ENCODE results near the gene STK4.

DNA sequence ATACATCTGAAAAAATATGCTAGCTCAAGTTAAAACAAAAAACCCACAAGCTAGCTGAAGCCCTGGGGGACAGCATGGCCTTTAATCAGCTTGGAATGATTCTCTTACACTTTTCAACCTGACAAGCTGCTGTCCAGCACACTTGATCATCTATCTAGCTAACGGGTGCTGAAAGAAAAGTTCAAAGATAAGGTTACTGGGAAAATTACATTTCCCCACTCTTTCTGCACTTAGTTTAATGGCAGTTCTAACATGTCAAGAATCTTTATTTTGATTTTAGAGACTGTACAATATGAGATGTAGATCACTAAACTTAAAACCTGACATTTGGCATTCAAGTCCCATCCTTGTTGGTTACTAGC is 53.4 kb downstream of the STK4 start:
- TF ChIP-seq SUZ12 (IDR thresholded peaks at IDR 0.05; ENCODE audit: extremely low read depth, insufficient read depth, insufficient read length) (no peak), YY1 (IDR thresholded peaks at IDR 0.05; ENCODE audit: insufficient read depth, insufficient read length) (no peak)

All from NT2/D1 (cell line).